Stimulated activated CD8-positive, alpha-beta memory T cell treated with anti-CD3 and anti-CD28 coated beads, Interleukin-7, amount 100 ng/mL, for 48 hours (primary cell): Measurements from ENCODE around the gene ANXA2.
"Not testable (repeated sequence)": the region's sequence is repeated elsewhere in the genome, so short reads cannot be mapped to it uniquely, and the experiment has no call there.

Experiments
- DNase-seq, 2 donors: peaks; one replicate each; pipeline ENCODE4 v3.0.0-alpha.2; 2020; ENCODE audit warnings: low read depth in 1 of 2; ENCODE audit errors: extremely low read depth in 1 of 2

The ANXA2 gene

GRCh38 chr15:60346653-60347052 is 51.1 kb downstream of the ANXA2 start:
- DNase-seq: no peak

GRCh38 chr15:60346077-60346476 is 51.7 kb downstream of the ANXA2 start:
- DNase-seq: no peak

DNA sequence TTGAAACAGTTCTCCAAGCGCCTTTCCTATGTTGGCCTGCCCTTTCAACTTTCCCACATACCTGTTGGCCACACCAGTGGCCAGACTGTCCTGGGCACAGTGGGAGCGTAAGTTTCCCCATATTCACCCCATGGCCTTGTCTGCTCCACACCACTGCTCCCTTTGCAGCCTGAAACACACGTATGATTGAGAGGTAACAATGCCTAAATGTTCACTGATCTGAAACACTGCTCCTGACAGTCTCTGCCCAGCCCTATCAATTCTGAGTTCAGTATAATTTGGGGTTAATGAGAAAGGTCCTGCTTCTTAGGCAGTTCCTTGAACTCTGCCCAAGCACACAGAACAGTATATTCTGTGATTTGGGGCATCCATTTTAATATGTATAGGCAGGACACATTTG is 52.2 kb downstream of the ANXA2 start:
- no peak for DNase-seq

- no peak for DNase-seq
These were observed 52.8 kb downstream of the ANXA2 start for GRCh38 chr15:60344987-60345386.

DNA sequence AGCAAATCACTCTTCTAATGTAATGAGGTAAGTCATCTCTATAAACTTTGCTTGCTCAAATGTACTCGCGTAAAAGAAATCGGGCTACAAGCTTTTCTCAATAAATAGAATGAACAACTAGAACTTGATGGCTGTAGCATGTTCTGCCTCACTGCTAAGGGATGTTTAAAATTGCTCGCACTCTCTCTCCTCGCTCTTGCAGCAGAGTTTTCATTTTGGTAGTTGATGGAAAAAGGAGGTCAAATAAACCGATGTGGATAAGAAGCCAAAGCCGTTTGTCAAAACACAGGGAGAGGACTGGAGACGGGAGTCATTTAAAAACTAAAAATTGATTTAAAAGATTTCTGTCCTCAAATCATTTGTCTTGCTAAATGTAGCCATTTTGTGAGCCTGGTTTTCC is 53.3 kb downstream of the ANXA2 start:
- no peak for DNase-seq

- no peak for DNase-seq
These were observed 54.4 kb downstream of the ANXA2 start for GRCh38 chr15:60343221-60343970.

- no peak for DNase-seq
These were observed 57.4 kb downstream of the ANXA2 start for GRCh38 chr15:60340207-60340921.

GRCh38 chr15:60339236-60339635 is 58.5 kb downstream of the ANXA2 start:
- DNase-seq: no peak

GRCh38 chr15:60338810-60339209 is 59.0 kb downstream of the ANXA2 start:
- DNase-seq: no peak

DNA sequence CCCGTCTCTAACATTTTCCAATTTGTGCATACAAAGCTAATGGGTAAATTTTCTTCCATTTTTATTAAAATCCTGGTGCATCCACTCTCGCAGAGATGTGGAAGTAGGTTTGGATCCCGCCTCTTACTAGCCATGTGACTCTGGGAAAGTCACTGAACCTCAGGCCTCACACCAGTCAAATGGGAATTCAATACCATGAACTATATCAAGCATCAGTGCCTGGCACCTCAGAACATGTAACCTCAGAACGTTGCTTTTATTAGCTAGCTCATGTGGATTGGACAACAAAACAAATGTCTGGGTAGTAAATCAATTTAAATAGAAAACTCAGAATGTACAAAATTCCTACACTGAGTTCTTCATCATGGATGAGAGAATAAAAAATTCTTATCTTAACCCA is 60.7 kb downstream of the ANXA2 start:
- DNase-seq: no peak

GRCh38 chr15:60335296-60335695 is 62.5 kb downstream of the ANXA2 start:
- not testable (repeated sequence) for DNase-seq

DNA sequence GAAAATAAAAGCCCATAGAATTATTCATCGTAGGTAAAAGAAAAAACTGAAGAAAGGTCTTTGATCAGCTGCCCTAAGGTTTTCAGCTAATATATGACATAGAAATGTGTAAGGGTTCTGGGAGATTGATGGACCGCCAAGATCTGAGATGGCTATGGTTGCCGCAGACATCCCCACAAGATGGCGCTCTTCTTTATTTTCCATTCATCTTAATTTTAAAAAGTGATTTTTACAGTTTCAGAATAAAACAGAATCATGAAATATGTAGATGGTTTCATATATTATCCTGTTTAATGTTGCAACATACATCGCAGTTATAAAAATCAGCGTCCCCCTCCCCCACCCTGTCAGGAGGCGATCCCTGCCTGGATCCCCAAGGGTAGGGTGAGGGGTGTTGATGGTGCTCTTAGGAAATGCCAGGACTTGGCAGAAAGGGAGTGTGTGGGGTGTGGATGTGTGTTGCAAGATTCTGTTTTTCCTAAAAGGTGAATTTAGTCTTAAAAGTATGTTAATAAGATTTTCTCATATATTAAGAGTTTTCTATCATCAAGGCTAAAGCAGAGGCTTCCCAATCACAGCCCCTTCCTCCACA is 68.8 kb downstream of the ANXA2 start:
- no peak for DNase-seq

DNA sequence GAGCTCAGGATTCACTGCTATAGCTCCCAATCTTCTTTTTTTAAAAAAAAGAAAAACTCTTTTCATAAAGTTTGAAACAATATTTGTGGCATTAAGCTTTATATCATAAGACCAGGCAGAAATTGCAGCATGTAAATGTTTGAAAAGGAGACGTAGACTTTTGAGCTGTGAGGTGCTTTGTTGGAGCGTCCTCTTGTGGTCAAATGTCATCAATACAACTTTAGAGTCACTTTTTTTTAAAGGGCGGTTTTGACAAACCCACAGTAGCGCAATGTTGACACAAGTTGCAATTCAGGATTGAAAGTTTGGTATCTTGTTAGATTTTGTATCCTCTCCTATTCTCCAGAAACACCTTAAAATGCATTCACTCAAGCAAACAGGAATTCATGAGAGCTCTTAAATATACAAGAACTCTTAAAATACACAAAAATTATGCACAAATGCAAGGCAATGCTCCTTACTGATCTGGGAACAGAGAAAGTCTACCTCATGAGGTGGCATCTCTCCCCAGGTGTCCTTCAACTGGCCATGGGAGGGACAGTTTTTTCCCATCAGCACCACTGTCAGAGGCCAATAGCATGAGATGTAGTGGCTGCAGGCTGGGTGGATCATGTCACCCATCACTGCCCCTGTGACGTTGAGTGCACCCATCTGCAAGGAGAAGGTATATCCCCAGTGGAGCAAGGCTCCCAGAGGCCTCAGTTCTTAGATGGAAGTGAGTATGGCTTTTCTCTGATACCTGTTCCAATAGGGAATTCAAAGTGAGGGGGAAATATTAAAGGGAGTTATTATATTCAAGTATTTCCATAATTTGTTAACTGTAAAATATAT is 70.7 kb downstream of the ANXA2 start:
- DNase-seq: no peak

DNA sequence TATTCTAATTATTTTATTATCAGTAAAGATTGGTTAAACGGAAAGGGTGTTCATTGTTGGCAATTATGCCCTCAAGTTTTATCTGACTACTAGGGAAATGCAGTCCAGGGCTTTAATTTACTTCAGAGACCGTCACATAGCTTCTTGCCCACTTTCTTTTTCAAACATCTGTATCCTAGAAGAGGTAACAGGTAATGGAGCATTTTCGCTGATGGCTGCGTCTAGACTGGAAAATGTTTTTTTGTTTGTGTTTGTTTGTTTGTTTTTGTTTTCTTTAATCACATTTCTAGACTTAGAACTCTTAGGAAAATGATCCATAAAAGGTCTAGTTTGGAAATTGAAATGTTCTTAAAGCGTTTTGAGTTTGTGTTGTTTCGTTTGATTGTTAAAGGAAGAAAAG is 71.4 kb downstream of the ANXA2 start:
- DNase-seq: no peak

- no peak for DNase-seq
These were observed 71.9 kb downstream of the ANXA2 start for GRCh38 chr15:60325905-60326304.

DNA sequence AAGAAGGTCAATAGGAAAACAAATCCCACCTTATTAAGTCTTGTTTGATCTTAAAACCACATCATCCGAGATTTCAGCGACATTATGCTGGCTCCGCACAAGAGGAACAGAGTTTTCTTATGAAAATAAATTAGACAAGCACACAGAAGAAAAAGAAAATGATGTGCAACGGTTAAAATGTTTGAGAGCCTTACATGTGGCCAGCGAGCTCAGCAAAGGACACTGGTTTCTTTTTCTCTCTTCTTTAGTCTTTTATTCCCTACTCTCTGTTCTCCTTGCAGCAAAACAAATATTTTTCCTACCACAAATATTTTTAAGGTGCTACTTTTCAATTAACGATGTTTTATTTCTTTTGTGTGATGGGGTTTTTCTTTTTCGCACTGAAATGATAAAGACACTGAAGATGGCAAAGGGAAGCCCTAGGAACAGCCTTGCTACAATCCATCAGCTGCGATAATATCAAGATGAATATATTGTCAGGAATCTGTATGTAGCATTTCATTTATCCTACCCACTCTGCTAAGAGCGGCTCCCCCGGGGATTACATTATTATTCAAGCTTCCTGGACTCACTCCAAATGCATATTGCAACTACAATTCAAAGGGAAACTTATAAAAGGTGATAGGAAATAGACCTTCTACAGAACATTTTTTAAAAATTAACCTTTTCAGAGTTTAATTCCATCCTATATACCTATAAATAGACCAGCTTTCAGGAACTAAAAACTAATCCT is 72.9 kb downstream of the ANXA2 start:
- no peak for DNase-seq

DNA sequence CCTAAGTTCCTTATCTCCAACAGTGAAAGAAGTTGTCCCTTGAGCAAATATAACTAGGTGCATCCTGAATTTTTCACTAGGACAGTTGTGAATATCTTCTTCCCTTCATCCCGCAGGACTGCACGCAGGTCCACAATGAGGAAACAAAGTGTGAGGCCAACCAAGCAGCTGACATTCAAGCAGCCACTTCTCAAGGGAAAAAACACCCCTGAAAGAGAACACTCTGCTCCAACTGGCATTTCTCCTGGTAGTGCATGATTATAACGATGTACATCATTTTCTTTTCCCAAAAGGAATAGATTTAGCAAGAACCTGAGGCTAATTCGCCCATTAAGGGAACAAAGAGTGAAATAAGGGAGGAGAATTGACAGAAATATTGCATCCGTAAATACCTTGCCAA is 74.5 kb downstream of the ANXA2 start:
- no peak for DNase-seq

- DNase-seq: no peak
These were observed 77.4 kb downstream of the ANXA2 start for GRCh38 chr15:60320365-60320764.

GRCh38 chr15:60318216-60318867 is 79.4 kb downstream of the ANXA2 start:
- no peak for DNase-seq

GRCh38 chr15:60316961-60317360 is 80.8 kb downstream of the ANXA2 start:
- no peak for DNase-seq
